Lower leg skin (tissue), 3 donors: ENCODE measurements around the gene KIT.

Experiments
- CTCF ChIP-seq, 3 donors: fragments of 450-650 bp; IDR thresholded peaks; one replicate each; pipeline ENCODE4 v1.5.1; 2016; ENCODE audit warnings: antibody characterized with exemption in 3 of 3, mild to moderate bottlenecking in 3 of 3, moderate library complexity in 2 of 3
- POLR2A ChIP-seq, 2 donors: fragments of 450-650 bp; IDR thresholded peaks; one replicate each; pipeline ENCODE4 v1.6.1; 2016 to 2017; ENCODE audit warnings: antibody characterized with exemption in 2 of 2, mild to moderate bottlenecking in 1 of 2, moderate library complexity in 1 of 2

GRCh38 chr4:54679813-54680212, 22.1 kb downstream of the KIT start:
- TF ChIP-seq CTCF (IDR thresholded peaks at IDR 0.05) (no peak), POLR2A (IDR thresholded peaks at IDR 0.05) (no peak)
